RWPE2 (cell line): ENCODE data around the gene HLA-DRB5.
"Not testable (repeated sequence)": the region's sequence is repeated elsewhere in the genome, so short reads cannot be mapped to it uniquely, and the experiment has no call there.

Experiments used
- ATAC-seq: fragments of 200-7000 bp; cut with Tn5 transposase; 3 replicates; pipeline ENCODE4 v1.9.1; 2021; ENCODE audit warnings: low read depth
- DNase-seq: peaks from one replicate; pipeline ENCODE4 v3.0.0-alpha.2; 2020; ENCODE audit warnings: low spot score
- H3K27ac ChIP-seq: fragments of 450-650 bp; 2 replicates; pipeline ENCODE4 v1.5.1; 2017; ENCODE audit warnings: mild to moderate bottlenecking; ENCODE audit not compliant: poor library complexity, severe bottlenecking
- H3K27me3 ChIP-seq: fragments of 250-450 bp; sonication (Bioruptor Pico); 2 replicates; pipeline ENCODE4 v1.5.1; 2021; ENCODE audit warnings: mild to moderate bottlenecking, moderate library complexity; ENCODE audit not compliant: insufficient read depth, poor library complexity, severe bottlenecking
- H3K36me3 ChIP-seq: fragments of 250-450 bp; sonication (Bioruptor Pico); 2 replicates; pipeline ENCODE4 v1.5.1; 2020; ENCODE audit warnings: low read depth, mild to moderate bottlenecking, moderate library complexity
- H3K4me1 ChIP-seq: fragments of 250-450 bp; sonication (Bioruptor Pico); 2 replicates; pipeline ENCODE4 v1.5.1; 2021; ENCODE audit warnings: mild to moderate bottlenecking, moderate library complexity; ENCODE audit not compliant: insufficient read depth, poor library complexity, severe bottlenecking
- H3K4me3 ChIP-seq: fragments of 250-450 bp; sonication (Bioruptor Pico); 2 replicates; pipeline ENCODE4 v1.5.1; 2021; ENCODE audit warnings: mild to moderate bottlenecking, moderate library complexity; ENCODE audit not compliant: severe bottlenecking
- H3K9me3 ChIP-seq: fragments of 250-450 bp; sonication (Bioruptor Pico); 2 replicates; pipeline ENCODE4 v1.5.1; 2021; ENCODE audit warnings: mild to moderate bottlenecking, moderate library complexity; ENCODE audit not compliant: severe bottlenecking
- TF ChIP-seq, protein P1 (sequence below): fragments of 450-650 bp; IDR thresholded peaks from one replicate; pipeline ENCODE4 v1.5.1; 2017; ENCODE audit warnings: mild to moderate bottlenecking, moderate library complexity; ENCODE audit not compliant: poor library complexity, severe bottlenecking

HLA-DRB5 gene

DNA sequence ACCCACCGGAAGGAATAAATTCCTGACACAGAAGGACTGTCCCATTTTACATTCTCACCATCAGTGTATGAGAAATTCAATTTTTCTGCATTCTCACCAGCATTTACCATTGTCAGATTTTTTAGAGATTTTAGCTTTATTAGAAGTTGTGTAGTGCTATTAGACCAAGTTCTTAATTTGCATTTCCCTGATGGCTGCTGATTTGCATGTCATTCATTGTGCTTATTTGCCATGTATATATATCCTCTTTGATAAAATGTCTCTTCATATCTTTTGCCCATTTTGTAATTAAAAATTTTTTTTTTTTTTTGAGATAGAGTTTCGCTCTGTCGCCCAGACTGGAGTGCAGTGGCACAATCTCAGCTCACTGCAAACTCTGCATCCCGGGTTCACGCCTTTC is 9.8 kb upstream of the HLA-DRB5 start:
- Histone ChIP-seq H3K36me3 (no peaks in the 10 kb centered on the region), H3K27ac (no peak overlapping the region)
- no peak for ATAC-seq

DNA sequence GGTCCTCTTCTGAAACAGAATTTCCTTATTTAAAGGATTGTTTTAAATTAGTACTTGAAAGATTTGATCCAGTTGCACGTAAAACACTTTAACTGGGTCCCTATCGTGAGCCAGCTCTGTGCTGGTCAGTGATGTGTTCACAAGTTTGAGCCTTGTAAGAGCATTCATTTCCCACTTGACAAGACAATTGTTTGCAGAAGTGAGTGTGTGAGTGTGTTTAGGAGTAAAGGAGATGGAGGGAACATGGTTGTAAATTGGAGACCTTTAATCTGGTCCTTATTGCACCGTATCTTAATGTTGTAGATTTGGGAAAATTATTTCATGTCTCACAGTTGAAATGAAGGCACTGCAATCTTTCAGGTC is 325 bp upstream of the HLA-DRB5 start:
- not testable (repeated sequence) for DNase-seq, ATAC-seq, H3K4me1 ChIP-seq, H3K4me3 ChIP-seq, H3K27me3 ChIP-seq, H3K27ac ChIP-seq, H3K9me3 ChIP-seq, H3K36me3 ChIP-seq

More for the DNA sequence above, 9.8 kb upstream of the HLA-DRB5 start:
- Histone ChIP-seq H3K4me1 (no peaks in the 10 kb centered on the region), H3K4me3 (no peak overlapping the region), H3K9me3 (no peaks in the 10 kb centered on the region), H3K27me3 (no peaks in the 10 kb centered on the region)
- TF ChIP-seq, protein P1, sequence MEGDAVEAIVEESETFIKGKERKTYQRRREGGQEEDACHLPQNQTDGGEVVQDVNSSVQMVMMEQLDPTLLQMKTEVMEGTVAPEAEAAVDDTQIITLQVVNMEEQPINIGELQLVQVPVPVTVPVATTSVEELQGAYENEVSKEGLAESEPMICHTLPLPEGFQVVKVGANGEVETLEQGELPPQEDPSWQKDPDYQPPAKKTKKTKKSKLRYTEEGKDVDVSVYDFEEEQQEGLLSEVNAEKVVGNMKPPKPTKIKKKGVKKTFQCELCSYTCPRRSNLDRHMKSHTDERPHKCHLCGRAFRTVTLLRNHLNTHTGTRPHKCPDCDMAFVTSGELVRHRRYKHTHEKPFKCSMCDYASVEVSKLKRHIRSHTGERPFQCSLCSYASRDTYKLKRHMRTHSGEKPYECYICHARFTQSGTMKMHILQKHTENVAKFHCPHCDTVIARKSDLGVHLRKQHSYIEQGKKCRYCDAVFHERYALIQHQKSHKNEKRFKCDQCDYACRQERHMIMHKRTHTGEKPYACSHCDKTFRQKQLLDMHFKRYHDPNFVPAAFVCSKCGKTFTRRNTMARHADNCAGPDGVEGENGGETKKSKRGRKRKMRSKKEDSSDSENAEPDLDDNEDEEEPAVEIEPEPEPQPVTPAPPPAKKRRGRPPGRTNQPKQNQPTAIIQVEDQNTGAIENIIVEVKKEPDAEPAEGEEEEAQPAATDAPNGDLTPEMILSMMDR: no peak
- DNase-seq: no peak

GRCh38 chr6:32522302-32523047 is 7.6 kb downstream of the HLA-DRB5 start:
- no peaks in the 10 kb centered on the region for H3K9me3 ChIP-seq
- no peak overlapping the region for H3K27ac ChIP-seq
- ATAC-seq (no peak), DNase-seq (no peak)
- H3K36me3 ChIP-seq: no peaks in the 10 kb centered on the region
- no peaks in the 10 kb centered on the region for H3K27me3 ChIP-seq
- H3K4me1 ChIP-seq: no peaks in the 10 kb centered on the region
- TF ChIP-seq, protein P1: no peak
- no peak overlapping the region for H3K4me3 ChIP-seq

DNA sequence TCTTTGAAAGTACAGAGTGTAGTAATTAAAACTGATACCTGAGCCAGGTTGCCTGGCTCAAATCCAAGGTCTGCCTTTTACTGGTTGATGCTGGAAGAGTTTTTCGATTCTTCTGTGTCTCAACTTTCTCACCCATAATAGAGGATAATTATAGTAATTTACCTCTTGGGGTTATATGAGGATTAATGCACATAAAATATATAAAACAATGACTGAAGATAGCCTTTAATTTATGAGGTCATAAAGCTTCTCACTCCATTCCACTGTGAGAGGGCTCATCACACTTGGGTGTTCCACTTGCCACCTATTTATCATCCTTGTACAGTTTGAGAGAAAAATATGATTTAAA is 10.2 kb downstream of the HLA-DRB5 start:
- no peak for ATAC-seq

GRCh38 chr6:32519118-32519909 is 10.8 kb downstream of the HLA-DRB5 start:
- no peaks in the 10 kb centered on the region for H3K27me3 ChIP-seq
- no peaks in the 10 kb centered on the region for H3K4me1 ChIP-seq
- ATAC-seq: no peak
- no peaks in the 10 kb centered on the region for H3K36me3 ChIP-seq
- no peak for DNase-seq
- TF ChIP-seq, protein P1: no peak
- no peaks in the 10 kb centered on the region for H3K9me3 ChIP-seq
- no peak overlapping the region for H3K27ac ChIP-seq
- no peak overlapping the region for H3K4me3 ChIP-seq

More for the DNA sequence above, 10.2 kb downstream of the HLA-DRB5 start:
- Histone ChIP-seq H3K4me1 (no peaks in the 10 kb centered on the region), H3K36me3 (no peaks in the 10 kb centered on the region), H3K27ac (no peak overlapping the region), H3K27me3 (no peaks in the 10 kb centered on the region), H3K4me3 (no peak overlapping the region), H3K9me3 (no peaks in the 10 kb centered on the region)
- no peak for DNase-seq
- TF ChIP-seq, protein P1: no peak
